ENCODE measurements around the gene CCDC106.

DNA sequence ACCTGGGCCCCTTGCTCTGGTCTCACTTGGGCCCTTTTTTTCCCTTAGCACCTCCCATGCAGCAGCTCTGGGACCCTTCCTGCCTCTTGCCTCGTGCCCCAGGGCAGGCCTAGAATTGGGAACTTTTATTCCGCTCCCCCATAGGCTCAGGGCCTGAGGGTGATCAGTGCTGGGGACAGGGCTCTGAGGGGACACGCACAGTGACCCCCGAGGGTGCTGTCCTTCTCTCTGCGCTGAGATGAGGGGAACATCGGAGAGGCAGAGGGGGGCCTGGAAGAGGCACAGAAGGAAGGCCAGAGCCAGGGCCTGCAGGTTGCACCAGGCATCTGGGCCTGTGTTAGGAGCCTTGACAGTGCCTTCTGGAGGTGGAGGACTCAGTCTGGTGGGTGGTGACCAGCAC, 37.8 kb downstream of the CCDC106 start:
- TF ChIP-seq CTCF (IDR thresholded peaks at IDR 0.05) (no peak), POLR2AphosphoS5 (IDR thresholded peaks at IDR 0.05; ENCODE audit: low read depth, low read length) (no peak), SIN3A (IDR thresholded peaks at IDR 0.05; ENCODE audit: borderline replicate concordance, insufficient read depth, low read depth, low read length) (no peak), TCF7L2 (IDR thresholded peaks at IDR 0.05; ENCODE audit: low read depth, low read length) (no peak)
